ENCODE results near the gene PELI1. TPM values are rescaled to one million over a fixed set of nuclear protein-coding genes. Genes with fewer than 3 reads are reported as not detected.

PELI1 gene
- total RNA-seq, 1 donor from 2014 or later, result 34.1 TPM

DNA sequence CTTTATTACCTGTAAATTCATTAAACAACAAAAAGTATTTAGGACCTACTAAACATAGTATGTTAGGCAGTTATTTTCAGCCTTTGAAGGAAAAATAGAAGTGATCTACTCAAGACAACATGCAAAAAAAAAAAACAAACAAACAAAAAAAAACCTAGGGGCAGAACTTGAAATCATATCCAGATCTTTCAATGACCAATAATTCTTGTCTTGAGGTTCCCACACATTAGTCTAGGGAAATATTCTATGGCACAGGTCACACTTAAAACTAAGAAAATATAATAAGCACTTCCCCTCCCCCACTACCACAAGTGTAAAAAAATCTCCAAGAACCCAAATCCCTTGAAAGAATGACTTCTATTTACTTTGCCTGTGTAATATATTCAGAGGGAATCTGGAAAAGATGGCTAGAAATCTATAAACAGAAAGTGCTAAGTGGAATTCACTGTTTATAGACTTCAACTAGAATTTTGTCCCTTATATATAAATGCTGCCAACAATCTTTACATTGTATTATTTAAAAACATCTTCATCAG lies 3.5 kb downstream of the PELI1 start:
- DNase-seq, result no peak
- H3K36me3 ChIP-seq, result no peaks in the 10 kb centered on the region
- no peaks in the 10 kb centered on the region for H3K9me3 ChIP-seq
- intact Hi-C loops (cut with DNase I), result no loop called here
- TF ChIP-seq, protein P1, sequence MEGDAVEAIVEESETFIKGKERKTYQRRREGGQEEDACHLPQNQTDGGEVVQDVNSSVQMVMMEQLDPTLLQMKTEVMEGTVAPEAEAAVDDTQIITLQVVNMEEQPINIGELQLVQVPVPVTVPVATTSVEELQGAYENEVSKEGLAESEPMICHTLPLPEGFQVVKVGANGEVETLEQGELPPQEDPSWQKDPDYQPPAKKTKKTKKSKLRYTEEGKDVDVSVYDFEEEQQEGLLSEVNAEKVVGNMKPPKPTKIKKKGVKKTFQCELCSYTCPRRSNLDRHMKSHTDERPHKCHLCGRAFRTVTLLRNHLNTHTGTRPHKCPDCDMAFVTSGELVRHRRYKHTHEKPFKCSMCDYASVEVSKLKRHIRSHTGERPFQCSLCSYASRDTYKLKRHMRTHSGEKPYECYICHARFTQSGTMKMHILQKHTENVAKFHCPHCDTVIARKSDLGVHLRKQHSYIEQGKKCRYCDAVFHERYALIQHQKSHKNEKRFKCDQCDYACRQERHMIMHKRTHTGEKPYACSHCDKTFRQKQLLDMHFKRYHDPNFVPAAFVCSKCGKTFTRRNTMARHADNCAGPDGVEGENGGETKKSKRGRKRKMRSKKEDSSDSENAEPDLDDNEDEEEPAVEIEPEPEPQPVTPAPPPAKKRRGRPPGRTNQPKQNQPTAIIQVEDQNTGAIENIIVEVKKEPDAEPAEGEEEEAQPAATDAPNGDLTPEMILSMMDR (IDR thresholded peaks at IDR 0.05), result no peak
- H3K4me1 ChIP-seq, result peaks cover 61% of the 10 kb centered on the region
- ATAC-seq, result no peak
- H3K4me3 ChIP-seq, result no peak overlapping the region
- no peaks in the 10 kb centered on the region for H3K27me3 ChIP-seq (ENCODE audit: low read depth)
- no peak overlapping the region for H3K27ac ChIP-seq

- H3K27ac ChIP-seq, result no peak overlapping the region
- ATAC-seq (no peak), DNase-seq (no peak)
- no peaks in the 10 kb centered on the region for H3K36me3 ChIP-seq
- no peak overlapping the region for H3K4me3 ChIP-seq
- H3K27me3 ChIP-seq (ENCODE audit: low read depth), result no peaks in the 10 kb centered on the region
- no peaks in the 10 kb centered on the region for H3K9me3 ChIP-seq
- intact Hi-C loops (cut with DNase I), result no loop called here
- H3K4me1 ChIP-seq, result peaks cover 68% of the 10 kb centered on the region
- TF ChIP-seq, protein P1 (IDR thresholded peaks at IDR 0.05), result no peak
Measured at GRCh38 chr2:64139956-64140355, 4.3 kb downstream of the PELI1 start.

DNA sequence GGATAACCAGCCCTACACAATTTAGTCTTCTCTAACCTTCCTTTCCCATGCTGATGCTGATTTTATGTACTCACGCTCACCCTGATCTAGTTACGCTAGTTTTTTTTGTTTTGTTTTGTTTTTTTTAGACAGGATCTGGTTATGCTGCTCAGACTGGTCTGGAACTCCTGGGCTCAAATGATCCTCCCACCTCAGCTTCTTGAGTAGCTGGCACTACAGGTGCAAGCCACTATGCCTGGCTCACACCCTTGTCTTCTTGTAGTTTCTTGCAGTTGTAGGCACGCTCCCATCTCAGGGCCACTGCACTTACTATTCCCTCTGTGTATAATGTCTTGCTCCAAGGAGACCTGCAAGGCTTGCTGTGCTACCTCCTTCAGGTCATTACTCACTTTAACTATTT lies 6.2 kb downstream of the PELI1 start:
- no peaks in the 10 kb centered on the region for H3K27me3 ChIP-seq (ENCODE audit: low read depth)
- H3K4me3 ChIP-seq, result no peak overlapping the region
- peaks cover 71% of the 10 kb centered on the region for H3K4me1 ChIP-seq
- ATAC-seq (peak; percentile 64 to 68), DNase-seq (no peak)
- H3K9me3 ChIP-seq, result no peaks in the 10 kb centered on the region
- intact Hi-C loops (cut with DNase I), result no loop called here
- TF ChIP-seq, protein P1 (IDR thresholded peaks at IDR 0.05), result no peak
- peak overlapping the region; percentile 12 for H3K27ac ChIP-seq
- no peaks in the 10 kb centered on the region for H3K36me3 ChIP-seq

- H3K27ac ChIP-seq, result peak overlapping the region; percentile 12
- TF ChIP-seq, protein P1 (IDR thresholded peaks at IDR 0.05), result no peak
Measured at GRCh38 chr2:64137567-64137966, 6.7 kb downstream of the PELI1 start.

GRCh38 chr2:64135421-64135820 lies 8.8 kb downstream of the PELI1 start:
- TF ChIP-seq, protein P1 (IDR thresholded peaks at IDR 0.05), result no peak
- Histone ChIP-seq H3K9me3 (no peaks in the 10 kb centered on the region), H3K4me3 (no peak overlapping the region), H3K36me3 (no peaks in the 10 kb centered on the region), H3K27ac (no peak overlapping the region), H3K4me1 (peaks cover 59% of the 10 kb centered on the region), H3K27me3 (ENCODE audit: low read depth) (no peaks in the 10 kb centered on the region)
- intact Hi-C loops (cut with DNase I), result no loop called here
- ATAC-seq (no peak), DNase-seq (no peak)

More at GRCh38 chr2:64137567-64137966, 6.7 kb downstream of the PELI1 start:
- no peak overlapping the region for H3K4me3 ChIP-seq
- H3K4me1 ChIP-seq, result peaks cover 71% of the 10 kb centered on the region
- H3K36me3 ChIP-seq, result no peaks in the 10 kb centered on the region
- ATAC-seq, result peak; percentile 17 to 28
- no peaks in the 10 kb centered on the region for H3K9me3 ChIP-seq
- intact Hi-C loops (cut with DNase I), result no loop called here
- H3K27me3 ChIP-seq (ENCODE audit: low read depth), result no peaks in the 10 kb centered on the region
- DNase-seq, result no peak
